Amniotic stem cell (primary cell): Measurements from ENCODE around the gene RUFY1.
A peak's percentile ranks its signal among the peaks of the same experiment; 100 is the strongest.

ENCODE experiments used
- DNase-seq: peaks from one replicate; lab custom pipeline; 2025; lab: John Stamatoyannopoulos, UW

The RUFY1 gene

GRCh38 chr5:179603308-179603707 is 53.0 kb downstream of the RUFY1 start:
- no peak for DNase-seq

GRCh38 chr5:179605026-179605833 is 54.9 kb downstream of the RUFY1 start:
- DNase-seq = no peak

- no peak for DNase-seq
Observed at GRCh38 chr5:179606071-179606909, 55.9 kb downstream of the RUFY1 start.

- no peak for DNase-seq
Observed at GRCh38 chr5:179606910-179607159, 56.5 kb downstream of the RUFY1 start.

GRCh38 chr5:179607160-179607931 is 57.0 kb downstream of the RUFY1 start:
- DNase-seq = no peak

GRCh38 chr5:179608131-179608581 is 57.8 kb downstream of the RUFY1 start:
- DNase-seq = no peak

GRCh38 chr5:179609834-179610108 is 59.4 kb downstream of the RUFY1 start:
- DNase-seq = no peak

GRCh38 chr5:179610109-179610902 is 60.0 kb downstream of the RUFY1 start:
- DNase-seq = no peak

GRCh38 chr5:179610903-179611265 is 60.5 kb downstream of the RUFY1 start:
- no peak for DNase-seq

- DNase-seq = no peak
Observed at GRCh38 chr5:179612577-179613459, 62.5 kb downstream of the RUFY1 start.

GRCh38 chr5:179613460-179614071 is 63.2 kb downstream of the RUFY1 start:
- DNase-seq = no peak

- no peak for DNase-seq
Observed at GRCh38 chr5:179614745-179615144, 64.4 kb downstream of the RUFY1 start.

GRCh38 chr5:179615203-179615602 is 64.8 kb downstream of the RUFY1 start:
- DNase-seq = no peak

- DNase-seq = no peak
Observed at GRCh38 chr5:179616002-179616594, 65.7 kb downstream of the RUFY1 start.

- no peak for DNase-seq
Observed at GRCh38 chr5:179617930-179618329, 67.6 kb downstream of the RUFY1 start.

- DNase-seq = no peak
Observed at GRCh38 chr5:179618923-179619554, 68.7 kb downstream of the RUFY1 start.

- DNase-seq = peak; percentile 12
Observed at GRCh38 chr5:179619776-179620175, 69.4 kb downstream of the RUFY1 start.

- DNase-seq = no peak
Observed at GRCh38 chr5:179620293-179620692, 69.9 kb downstream of the RUFY1 start.

GRCh38 chr5:179620703-179621350 is 70.5 kb downstream of the RUFY1 start:
- no peak for DNase-seq
